DOHH2 (cell line): ENCODE results near the gene KHDC4.

Experiments used
- CTCF ChIP-seq: fragments of 200-600 bp; sonication (generic); IDR thresholded peaks from one replicate; pipeline ENCODE4 v1.5.1; 2014; ENCODE audit warnings: antibody characterized with exemption, mild to moderate bottlenecking, low read depth, low read length; ENCODE audit not compliant: poor library complexity, severe bottlenecking
- EZH2phosphoT487 ChIP-seq: fragments of 200-600 bp; sonication (generic); IDR thresholded peaks from 2 replicates; pipeline ENCODE4 v1.6.1; 2017; ENCODE audit warnings: borderline replicate concordance, mild to moderate bottlenecking, antibody characterized with exemption, low read length, moderate library complexity, mixed read lengths

DNA sequence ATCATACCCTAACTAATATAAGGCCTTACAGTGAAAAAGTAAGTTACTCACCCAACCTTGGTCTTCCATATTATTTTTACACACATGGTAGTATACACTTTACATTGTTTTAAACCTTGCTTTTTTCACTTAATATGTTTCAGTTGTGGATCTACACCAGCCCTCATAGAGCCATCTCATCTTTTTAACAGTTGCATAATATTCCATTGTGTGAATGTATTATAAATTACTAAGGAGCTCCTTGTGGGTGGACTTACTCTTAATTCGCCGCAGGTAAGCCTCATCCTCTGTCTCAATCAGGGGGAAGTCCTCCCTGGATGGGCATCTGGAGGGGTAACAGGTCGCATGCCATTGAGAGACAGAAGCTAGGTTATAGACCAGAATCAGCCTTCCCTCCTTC lies 20.4 kb upstream of the KHDC4 start:
- TF ChIP-seq CTCF: no peak
- no peak for TF ChIP-seq EZH2phosphoT487
